Stimulated activated CD8-positive, alpha-beta memory T cell treated with anti-CD3 and anti-CD28 coated beads, Interleukin-2, amount 100 ng/mL, for 48 hours (primary cell): Measurements from ENCODE around the gene CSRNP2.
A peak's percentile ranks its signal among the peaks of the same experiment; 100 is the strongest.
"Not testable (repeated sequence)": the region's sequence is repeated elsewhere in the genome, so short reads cannot be mapped to it uniquely, and the experiment has no call there.

ENCODE experiments used
- DNase-seq, 2 donors: peaks; one replicate each; pipeline ENCODE4 v3.0.0-alpha.2; 2020; ENCODE audit warnings: low read depth in 2 of 2

CSRNP2 gene

DNA sequence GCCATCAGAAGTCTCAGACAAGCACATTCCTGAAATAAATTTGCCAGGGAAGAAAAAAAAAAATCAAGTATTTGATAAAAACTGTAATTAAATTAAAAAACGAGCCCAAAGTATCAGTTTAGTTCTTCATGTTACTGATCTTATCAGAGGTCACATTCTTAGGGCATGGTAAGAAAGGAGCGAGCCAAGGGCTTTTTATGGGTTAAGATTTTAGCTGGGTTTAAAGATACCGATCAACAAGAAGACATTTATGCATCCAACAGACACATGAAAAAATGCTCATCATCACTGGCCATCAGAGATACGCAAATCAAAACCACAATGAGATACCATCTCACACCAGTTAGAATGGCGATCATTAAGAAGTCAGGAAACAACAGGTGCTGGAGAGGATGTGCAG lies 5.0 kb downstream of the CSRNP2 start:
- DNase-seq, result not testable (repeated sequence)

DNA sequence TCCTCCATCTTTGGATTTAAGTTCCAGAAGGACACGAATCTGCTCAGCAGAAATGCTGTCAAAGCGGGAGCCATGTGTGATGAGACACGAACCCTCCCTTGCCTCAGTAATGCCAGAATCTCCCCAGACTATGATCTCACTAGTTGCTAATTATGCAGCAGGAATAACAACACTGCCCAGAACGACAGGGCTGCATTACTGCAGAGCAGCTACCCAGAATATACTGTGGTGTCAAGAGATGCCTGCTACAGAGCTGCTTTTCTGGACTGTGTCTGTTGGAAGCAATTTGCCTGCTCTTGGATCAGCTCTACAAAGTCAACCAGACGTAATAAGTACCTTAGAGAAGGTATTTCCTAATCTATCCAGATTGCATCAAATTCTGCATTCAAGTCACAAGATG lies 5.5 kb downstream of the CSRNP2 start:
- no peak for DNase-seq

DNA sequence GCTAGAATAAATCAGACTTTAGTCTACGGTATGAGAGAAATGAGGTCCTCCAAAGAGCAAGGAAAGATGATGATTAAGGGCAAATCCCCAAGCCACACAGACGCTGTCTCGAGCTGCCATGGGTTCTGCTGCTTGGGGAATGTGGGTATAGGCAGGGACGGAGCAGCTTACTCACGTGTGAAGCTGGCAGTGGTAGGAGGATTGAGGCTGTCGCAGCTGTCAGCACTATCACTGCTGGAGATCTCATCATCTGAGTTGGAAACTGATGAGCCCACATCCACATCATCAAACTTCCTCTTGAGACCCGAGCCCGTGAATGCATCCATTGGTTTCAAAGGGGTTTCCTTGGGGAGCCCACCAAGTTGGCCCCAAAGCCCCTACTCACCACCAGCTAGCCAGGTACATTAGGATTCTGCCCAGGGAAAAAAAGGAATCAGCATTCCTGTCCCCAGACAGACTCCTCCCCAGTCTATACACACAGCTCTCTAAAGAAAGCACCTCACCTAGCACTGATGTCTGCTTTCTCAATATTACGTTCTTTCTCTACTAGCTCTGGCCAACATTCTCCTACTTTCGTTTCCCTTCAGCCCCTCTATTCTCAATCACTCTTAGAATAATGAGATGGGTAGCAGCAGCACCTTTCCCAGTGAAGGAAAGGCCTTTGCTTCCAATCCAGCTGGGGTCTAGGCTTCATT lies 7.0 kb downstream of the CSRNP2 start:
- DNase-seq, result peak in 1 of 2 donors; percentile 20

DNA sequence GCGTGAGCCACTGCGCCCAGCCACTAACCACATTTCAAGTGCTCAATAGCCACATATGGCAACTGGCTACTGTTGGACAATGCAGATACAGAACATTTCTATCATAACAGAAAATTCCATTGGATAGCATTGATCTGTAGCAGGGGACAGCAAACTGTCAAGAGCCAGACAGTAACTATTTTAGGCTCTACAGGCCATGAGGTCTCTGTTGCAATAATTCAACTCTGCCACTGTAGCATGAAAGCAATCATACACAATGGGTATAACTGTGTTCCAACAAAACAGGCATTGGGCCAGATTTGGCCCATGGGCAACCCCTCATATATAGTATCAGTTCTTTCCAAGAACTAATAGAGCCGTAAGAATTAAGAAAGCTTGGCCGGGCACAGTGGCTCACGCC lies 8.0 kb downstream of the CSRNP2 start:
- no peak for DNase-seq

DNA sequence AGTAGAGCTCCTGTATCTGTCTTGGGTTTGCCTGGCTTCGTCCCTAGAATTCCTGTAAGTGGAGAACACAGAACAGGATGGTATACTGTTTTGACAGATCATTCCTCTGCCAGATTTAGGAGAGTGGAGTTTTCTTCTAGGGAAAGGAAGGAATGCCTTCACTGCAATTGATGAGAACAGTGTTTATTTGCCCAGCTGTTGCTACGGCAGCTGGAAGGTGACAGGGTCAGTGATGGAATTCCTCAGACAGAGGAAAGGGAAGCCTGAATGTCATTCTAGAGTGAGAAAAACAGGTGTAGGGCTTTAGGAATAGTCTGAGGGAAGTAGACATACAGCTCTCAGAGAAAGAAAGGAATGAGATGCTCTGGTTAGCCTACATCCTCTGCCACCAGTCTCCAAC lies 11.7 kb downstream of the CSRNP2 start:
- DNase-seq, result no peak

DNA sequence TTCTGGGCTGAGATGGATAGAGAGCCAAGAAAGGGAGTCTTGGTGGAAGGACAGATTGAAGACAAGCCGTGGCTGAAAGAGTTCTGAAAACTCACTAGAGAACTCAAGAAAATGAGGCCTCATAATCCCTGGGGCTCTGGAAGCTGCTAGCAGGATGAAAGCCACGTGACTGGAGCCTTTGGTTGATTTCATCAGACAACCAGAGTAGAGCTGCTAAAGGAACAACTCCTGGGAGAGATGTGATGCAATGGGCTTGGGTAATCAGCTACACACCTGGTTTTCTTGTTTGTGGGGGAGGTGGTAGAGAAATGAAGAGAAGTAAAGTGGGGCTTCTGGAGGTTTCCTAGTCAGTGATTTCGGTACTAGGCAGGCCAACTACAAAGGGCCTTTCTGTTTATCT lies 13.4 kb downstream of the CSRNP2 start:
- DNase-seq, result no peak

DNA sequence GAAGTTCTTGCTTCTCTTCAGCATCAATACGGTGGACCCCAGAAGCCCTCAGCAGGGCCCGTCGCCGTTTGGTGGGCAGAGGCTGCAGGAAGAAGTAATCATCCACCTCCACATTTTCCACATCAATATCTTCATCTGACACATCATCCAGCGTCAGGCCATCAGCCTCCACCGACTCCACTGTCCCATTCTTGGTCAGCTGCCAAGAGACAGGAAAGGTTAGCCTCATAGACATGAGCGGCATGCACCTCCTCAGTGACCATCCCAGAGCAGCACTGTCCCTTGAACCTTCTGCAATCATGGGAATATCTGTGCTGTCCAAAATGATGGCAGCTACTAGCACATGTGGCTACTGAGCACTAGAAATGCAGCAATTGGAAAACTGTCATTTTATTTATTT lies 15.6 kb downstream of the CSRNP2 start:
- no peak for DNase-seq

DNA sequence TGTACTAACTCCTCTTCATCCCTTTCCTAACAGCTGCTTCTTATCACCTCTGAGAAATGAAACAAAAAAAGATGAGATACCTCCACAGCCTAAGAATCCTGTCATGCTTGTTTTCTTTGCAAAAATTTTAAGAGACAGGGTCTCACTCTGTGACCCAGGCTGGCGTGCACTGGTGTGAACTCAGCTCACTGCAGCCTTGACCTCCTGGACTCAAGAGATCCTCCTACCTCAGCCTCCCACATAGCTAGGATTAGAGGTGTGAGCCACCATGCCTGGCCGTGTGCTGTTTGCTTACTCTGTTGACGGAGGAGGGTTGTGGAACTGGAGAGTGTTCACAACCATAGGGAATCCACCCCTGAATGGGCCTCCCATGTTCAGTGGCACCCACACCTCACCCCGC lies 16.2 kb downstream of the CSRNP2 start:
- DNase-seq, result no peak

DNA sequence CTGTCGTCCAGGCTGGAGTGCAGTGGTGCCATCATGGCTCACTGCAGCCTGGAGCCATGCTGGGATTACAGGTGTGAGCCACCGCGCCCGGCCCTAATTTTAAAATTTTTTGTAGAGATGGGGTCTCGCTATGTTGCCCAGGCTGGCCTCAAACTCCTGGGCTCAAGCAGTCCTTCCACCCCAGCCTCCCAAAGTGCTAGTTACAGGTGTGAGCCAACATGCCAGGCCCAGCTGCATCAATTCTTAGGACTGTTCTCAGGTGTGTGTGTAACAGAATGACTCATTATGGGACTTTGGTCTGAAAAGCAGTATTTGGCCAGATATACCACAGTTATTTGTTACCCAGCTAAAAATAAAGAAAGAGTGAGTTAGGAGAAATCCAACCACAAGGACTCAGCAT lies 17.9 kb downstream of the CSRNP2 start:
- DNase-seq, result no peak

DNA sequence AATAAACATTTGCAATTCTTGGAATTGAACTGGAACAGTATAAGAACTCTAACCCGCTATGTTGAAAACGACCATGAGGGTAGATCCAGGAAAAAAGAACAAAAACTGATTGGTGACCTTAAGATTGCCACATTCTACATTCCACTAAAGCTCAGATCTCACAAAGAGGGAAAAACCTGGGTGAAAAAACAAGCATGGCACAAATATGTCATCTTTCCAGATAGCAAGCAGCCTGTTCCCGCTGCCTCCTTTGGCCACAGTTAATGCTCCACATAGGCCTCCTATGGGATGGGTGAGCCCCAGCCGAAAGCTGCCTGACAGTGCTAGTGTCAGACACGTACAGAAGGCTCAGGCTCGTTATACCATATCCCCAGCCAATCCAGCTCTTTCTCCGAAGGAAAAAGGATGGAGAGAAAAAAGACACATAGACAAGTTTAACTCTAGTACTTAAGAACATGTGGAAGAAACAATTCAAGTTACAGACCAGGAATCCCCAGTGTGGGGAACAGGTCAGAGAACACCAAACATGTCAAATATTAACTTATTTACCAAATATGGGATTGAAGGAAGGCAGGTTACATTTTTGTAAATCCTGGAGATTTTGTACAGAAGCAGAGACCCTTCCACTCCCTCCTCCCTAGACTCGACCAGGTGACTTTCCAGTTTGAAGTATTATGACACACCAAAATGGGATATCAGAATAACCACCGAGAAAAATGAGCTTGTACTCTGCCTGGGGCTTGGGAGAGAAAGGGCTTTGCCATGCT lies 20.6 kb downstream of the CSRNP2 start:
- no peak for DNase-seq

DNA sequence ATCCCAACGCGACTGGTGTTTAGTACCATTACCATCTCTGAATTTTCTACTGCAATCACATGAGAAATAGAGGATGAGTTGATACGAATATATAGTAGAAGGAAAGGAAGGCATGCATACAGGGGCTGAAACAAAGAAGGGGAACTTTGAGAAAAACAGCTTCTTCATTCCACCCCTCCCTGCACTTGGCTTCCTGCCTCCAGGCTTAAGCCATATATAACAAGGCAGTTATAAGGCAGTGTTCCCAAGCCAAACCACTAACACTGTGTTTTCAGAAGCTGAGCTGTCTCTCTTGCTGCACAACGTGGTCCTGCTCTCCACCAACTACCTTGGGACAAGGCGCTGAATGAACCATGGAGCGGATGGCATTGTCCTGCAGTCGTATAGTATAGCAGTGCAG lies 24.3 kb downstream of the CSRNP2 start:
- DNase-seq, result no peak

DNA sequence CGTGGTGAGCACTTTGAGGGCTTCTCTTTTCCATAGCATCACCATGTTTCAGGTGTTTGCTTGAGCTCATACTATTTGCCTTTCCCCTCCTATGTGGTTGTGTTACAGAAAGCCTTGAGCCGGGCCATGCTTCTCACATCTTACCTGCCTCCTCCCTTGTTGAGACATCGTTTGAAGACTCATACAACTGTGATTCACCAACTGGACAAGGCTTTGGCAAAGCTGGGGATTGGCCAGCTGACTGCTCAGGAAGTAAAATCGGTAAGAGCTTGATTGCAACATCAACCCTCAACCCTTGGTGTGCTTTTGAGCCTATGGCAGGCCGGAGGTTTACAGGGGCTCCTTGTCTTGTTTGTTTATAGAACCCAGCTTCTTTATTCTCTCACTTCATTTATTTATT lies 27.2 kb downstream of the CSRNP2 start:
- DNase-seq, result no peak

DNA sequence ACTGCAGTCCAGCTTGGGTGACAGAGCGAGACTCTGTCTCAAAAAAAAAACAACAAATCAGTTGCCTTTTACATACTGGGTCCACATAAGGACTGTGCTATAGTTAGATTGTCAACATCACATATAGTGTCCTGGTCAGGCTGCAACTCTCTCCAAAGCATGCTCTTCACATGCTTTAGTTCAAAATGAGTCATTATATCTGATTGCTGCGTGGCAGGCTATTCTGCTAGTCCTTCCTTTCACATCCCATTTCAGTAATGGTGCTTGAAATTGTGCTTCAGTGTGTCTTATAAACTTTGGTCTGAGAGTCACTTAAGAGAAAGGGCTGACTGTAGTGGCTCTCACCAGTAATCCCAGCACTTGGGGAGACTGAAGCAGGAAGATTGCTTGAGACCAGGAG lies 28.3 kb downstream of the CSRNP2 start:
- no peak for DNase-seq

DNA sequence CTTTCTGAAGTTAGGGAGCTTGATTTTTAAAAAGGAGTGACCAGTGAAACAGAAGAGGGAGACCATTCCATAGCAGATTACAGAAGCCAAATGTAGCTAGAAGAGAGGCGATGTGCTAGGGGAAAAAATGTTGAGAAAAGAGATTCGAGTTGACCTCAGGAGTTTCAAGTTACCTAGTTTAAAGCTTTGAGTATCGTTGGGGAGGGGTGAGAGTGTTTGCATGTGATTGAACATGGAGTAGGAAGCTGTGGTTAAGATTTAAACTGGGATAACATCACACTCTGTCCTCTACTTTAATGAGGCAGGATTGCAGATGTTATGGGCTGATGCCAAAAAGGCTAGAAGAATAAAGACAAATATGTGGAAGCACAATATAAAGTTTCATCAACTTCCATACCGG lies 31.6 kb downstream of the CSRNP2 start:
- no peak for DNase-seq

DNA sequence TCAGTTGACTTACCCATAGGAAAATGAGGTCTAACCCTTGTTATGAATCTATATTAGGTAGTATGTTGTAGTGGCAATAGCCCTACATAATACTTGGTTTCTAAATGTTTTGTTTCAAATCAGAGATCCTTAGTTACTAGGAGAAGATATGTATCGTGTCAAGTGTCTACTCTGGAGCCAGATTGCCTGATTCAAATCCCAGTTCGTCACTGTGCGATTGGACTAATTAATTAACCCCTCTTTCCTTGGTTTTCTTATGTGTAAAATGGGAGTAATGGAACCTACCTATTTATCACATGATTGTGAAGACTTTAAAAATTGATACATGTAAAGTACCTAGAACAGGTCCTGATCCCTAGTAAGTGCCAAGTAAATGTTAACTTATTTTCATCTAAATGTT lies 33.9 kb downstream of the CSRNP2 start:
- no peak for DNase-seq

DNA sequence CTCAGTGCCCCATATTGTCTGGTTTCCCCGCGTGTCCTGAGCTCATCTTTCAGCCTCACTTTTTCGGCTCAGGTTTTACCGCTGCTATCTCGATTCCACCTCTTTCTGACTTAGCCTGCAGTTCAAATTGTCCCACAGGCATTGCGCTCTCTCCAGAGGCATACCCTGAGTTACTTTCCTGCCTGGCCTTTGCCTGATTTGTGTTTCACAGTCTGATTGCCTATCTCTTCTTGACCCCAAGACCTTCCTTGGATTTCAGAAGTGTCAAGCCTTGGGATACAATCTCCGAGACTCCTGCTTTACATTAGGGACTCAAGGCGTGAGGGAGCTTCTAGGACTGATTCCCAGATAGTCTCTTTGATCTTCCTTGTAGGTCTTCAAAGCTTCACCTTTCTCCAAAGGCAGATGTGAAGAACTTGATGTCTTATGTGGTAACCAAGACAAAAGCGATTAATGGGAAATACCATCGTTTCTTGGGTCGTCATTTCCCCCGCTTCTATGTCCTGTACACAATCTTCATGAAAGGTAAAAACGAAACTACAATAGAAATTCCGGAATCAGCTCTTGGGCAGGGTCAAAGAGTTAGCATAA lies 34.6 kb downstream of the CSRNP2 start:
- DNase-seq, result no peak

DNA sequence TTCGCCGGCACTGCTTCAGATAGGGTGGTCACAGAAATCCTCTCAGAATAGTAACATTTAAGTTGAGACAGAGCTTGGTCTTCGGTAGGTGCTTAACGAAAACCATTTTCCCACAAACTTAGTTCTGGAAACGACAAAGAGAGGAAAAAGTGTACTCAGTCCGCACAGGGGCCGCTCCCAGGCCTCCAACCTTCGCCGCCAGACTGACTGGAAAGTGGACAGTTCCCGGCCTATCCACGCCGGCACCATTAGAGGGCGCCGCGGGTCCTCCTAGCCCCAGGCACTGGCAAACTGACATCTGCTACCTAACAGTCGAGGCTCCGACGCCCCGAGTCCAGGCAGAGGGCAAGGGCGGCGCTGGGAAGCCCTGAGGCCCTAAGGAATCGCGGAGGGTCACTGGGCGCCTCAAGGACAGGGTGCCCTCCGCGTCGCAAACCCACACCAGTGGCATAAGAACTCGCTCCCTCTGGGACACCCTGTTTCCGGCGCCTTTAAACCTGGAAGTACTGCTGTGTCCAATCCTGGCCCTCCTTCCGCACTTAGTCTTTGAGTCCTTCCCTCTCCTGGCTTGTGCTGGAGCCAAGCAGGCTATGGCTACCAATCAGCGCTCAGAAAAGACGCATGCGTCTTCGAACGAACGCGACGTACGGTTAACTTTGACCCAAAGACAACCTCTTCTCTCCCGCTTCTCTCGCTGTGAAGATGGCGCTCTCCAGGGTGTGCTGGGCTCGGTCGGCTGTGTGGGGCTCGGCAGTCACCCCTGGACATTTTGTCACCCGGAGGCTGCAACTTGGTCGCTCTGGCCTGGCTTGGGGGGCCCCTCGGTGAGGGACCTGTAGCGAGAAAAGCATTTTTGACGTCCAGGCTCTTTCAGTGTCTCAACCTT lies 35.5 kb downstream of the CSRNP2 start, which contains the start of gene LETMD1:
Gene LETMD1 (plus strand): TSS at position 673 of the 886 bp plus-strand sequence. CDS start 30 bp downstream, at position 703.
- DNase-seq, result peak; percentile 77 to 79

DNA sequence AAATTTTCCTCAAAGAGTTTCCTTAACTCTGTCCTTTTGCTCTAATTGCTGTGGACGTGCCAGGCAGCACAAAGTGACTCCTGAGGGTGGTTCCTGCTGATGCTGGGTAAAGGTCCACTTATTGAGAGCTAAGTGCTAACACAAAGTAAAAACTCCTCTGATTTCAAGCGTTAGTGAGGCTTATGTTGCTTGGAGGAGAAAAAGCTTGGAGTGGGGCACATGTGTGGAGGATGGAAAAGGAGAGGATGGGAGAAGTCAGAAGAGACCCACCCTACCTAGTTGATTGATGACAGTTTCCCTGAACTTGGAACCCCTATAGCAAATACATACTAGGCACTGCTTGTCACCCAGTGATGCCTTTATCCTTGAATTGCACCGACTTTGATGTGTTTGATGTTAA lies 47.1 kb downstream of the CSRNP2 start:
- no peak for DNase-seq

DNA sequence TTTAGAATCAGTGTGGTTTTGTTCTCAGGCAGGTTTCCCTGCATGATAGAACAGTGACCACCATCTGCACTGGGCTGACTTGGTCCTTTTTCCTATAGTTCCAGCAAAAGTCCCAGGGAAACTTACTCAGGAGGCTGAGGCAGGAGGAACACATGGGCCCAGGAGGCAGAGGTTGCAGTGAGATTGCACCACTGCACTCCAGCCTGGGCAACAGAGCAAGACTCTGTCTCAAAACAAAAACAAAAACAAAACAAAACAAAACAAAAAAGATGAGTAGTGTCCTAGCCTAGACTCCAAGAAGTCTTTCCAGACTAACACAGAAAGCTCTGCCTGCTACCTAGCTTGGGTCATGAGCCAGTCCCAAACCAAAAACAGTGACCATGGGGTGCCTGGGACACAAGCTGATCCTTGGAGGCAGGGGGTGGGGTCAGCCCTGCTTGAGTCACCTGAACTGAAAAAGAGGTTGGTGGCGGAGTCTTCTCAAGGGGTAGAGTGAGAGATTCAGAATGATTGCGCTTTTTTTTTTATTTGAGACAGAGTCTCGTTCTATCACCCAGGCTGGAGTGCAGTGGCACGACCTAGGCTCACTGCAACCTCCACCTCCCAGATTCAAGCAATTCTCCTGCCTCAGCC lies 49.8 kb downstream of the CSRNP2 start:
- no peak for DNase-seq

DNA sequence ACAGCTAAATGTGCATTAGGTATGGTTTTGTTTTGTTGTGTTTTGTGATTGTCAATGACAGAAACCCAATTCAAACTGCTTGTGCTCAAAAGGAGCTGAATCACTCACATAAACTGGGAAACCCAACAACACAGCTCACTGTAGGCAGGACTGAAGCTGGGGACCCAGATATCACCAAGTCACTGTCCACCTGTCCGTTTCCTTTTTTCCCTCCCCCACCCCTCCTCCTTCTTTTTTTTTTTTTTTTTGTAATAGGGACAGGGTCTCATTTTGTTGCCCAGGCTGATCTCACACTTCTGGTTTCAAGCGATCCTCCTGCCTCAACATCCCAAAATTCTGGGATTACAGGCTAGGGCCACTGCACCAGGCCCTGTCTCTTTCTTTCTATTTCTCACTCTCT lies 50.3 kb downstream of the CSRNP2 start:
- no peak for DNase-seq

DNA sequence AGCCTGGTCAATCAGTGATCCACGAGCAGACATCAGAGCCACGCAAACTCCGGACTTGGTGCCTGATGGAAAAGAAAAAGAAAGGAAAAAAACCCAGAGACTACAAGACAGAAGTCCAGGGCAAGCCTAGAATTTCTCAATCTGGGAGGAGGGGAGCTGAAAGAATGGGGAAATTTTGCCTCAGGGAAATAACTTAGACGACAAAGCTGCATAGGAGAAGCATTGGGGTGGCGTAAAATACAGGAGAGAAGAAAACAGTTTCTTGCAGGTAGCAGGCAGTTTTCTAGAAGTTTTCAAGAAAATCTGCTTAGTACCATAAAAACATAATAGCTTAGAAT lies 54.6 kb downstream of the CSRNP2 start:
- no peak for DNase-seq
